HepG2 (cell line): ENCODE data around the gene SMIM13. TPM values are rescaled to one million over a fixed set of nuclear protein-coding genes. Genes with fewer than 3 reads are reported as not detected.

Source experiments
- ARID2 ChIP-seq: sonication (generic); formaldehyde crosslinking; IDR thresholded peaks from 2 replicates; pipeline ENCODE4 v1.8.1; 2022; ENCODE audit warnings: mild to moderate bottlenecking, missing genetic modification reagents, borderline replicate concordance
- CBX2 ChIP-seq, 2 experiments: fragments of 200-600 bp in 1 of 2; sonication (generic); formaldehyde crosslinking in 1 of 2; IDR thresholded peaks; 2 replicates each; pipeline versions ENCODE4 v1.7.0 to v1.8.1; 2018 to 2022; ENCODE audit warnings: low read depth in 2 of 2, low read length in 1 of 2, mild to moderate bottlenecking in 1 of 2, missing genetic modification reagents in 1 of 2
- GRHL1 ChIP-seq: sonication (generic); formaldehyde crosslinking; conservative IDR thresholded peaks from 2 replicates; pipeline ENCODE4 v1.8.0; 2022; ENCODE audit warnings: missing genetic modification reagents
- HINFP ChIP-seq: sonication (generic); formaldehyde crosslinking; IDR thresholded peaks from 2 replicates; pipeline ENCODE4 v1.4.0; 2020; ENCODE audit warnings: low read depth, mild to moderate bottlenecking, missing genetic modification reagents
- HIVEP1 ChIP-seq: sonication (generic); formaldehyde crosslinking; IDR thresholded peaks from 2 replicates; pipeline ENCODE4 v1.4.0; 2020; ENCODE audit warnings: mild to moderate bottlenecking, missing genetic modification reagents
- HOXA7 ChIP-seq: sonication (generic); formaldehyde crosslinking; IDR thresholded peaks from 2 replicates; pipeline ENCODE4 v1.8.1; 2022; ENCODE audit warnings: mild to moderate bottlenecking, missing genetic modification reagents, moderate library complexity
- IKZF4 ChIP-seq: sonication (generic); formaldehyde crosslinking; IDR thresholded peaks from 2 replicates; pipeline ENCODE4 v1.5.1; 2020; ENCODE audit warnings: borderline replicate concordance, mild to moderate bottlenecking, low read depth, missing genetic modification reagents; ENCODE audit errors: not compliant biosample characterization
- IRF9 ChIP-seq: sonication (generic); formaldehyde crosslinking; IDR thresholded peaks from 2 replicates; pipeline ENCODE4 v1.8.0; 2022; ENCODE audit warnings: missing genetic modification reagents, mild to moderate bottlenecking, borderline replicate concordance
- TCF7 ChIP-seq: sonication (generic); IDR thresholded peaks from 2 replicates; pipeline ENCODE4 v1.6.1; 2016; ENCODE audit warnings: antibody characterized with exemption, low read depth
- TOE1 ChIP-seq: sonication (generic); formaldehyde crosslinking; IDR thresholded peaks from 2 replicates; pipeline ENCODE4 v1.4.0; 2020; ENCODE audit warnings: mild to moderate bottlenecking, missing genetic modification reagents
- ZNF136 ChIP-seq: sonication (generic); formaldehyde crosslinking; IDR thresholded peaks from 2 replicates; pipeline ENCODE4 v1.8.1; 2022; ENCODE audit warnings: low read depth, mild to moderate bottlenecking, moderate library complexity, missing genetic modification reagents
- ZNF235 ChIP-seq: sonication (generic); formaldehyde crosslinking; IDR thresholded peaks from 2 replicates; pipeline ENCODE4 v1.8.1; 2023; ENCODE audit warnings: mild to moderate bottlenecking, missing genetic modification reagents, borderline replicate concordance
- ZNF276 ChIP-seq: sonication (generic); formaldehyde crosslinking; IDR thresholded peaks from 2 replicates; pipeline ENCODE4 v1.4.0; 2020; ENCODE audit warnings: mild to moderate bottlenecking, low read depth, missing genetic modification reagents
- ZNF317 ChIP-seq: sonication (generic); formaldehyde crosslinking; IDR thresholded peaks from 2 replicates; pipeline ENCODE4 v1.5.0; 2020; ENCODE audit warnings: mild to moderate bottlenecking, missing genetic modification reagents
- ZNF331 ChIP-seq: sonication (generic); formaldehyde crosslinking; IDR thresholded peaks from 2 replicates; pipeline ENCODE4 v1.4.0; 2020; ENCODE audit warnings: missing genetic modification reagents
- ZNF382 ChIP-seq: sonication (generic); formaldehyde crosslinking; IDR thresholded peaks from 2 replicates; pipeline ENCODE4 v1.5.0; 2020; ENCODE audit warnings: missing genetic modification reagents, mild to moderate bottlenecking, borderline replicate concordance
- ZNF501 ChIP-seq: sonication (generic); formaldehyde crosslinking; IDR thresholded peaks from 2 replicates; pipeline ENCODE4 v1.5.1; 2020; ENCODE audit warnings: mild to moderate bottlenecking, moderate library complexity, missing genetic modification reagents
- ZNF572 ChIP-seq: sonication (generic); formaldehyde crosslinking; IDR thresholded peaks from 2 replicates; pipeline ENCODE4 v1.5.1; 2020; ENCODE audit warnings: mild to moderate bottlenecking, missing genetic modification reagents
- ZNF598 ChIP-seq: sonication (generic); formaldehyde crosslinking; IDR thresholded peaks from 2 replicates; pipeline ENCODE4 v1.5.1; 2020; ENCODE audit warnings: mild to moderate bottlenecking, missing genetic modification reagents, borderline replicate concordance
- ZNF772 ChIP-seq: sonication (generic); formaldehyde crosslinking; IDR thresholded peaks from 2 replicates; pipeline ENCODE4 v1.5.0; 2020; ENCODE audit warnings: mild to moderate bottlenecking, missing genetic modification reagents
- polyA plus RNA-seq, 8 experiments: library from polyadenylated mRNA; depleted of rRNA in 3 of 8; stranded (reverse) in 7 of 8; unstranded in 1 of 8; fragments of >200 nt; fragmentation: Illumina TruSeq in 4 of 8; extraction: Trizol in 4 of 8; gene quantifications; 2 replicates each; pipeline versions ENCODE4 v1.2.1 to v1.2.3, GENCODE V29; 2011 to 2016; ENCODE audit warnings: low read depth in 4 of 8, missing spikeins in 1 of 8, mixed read lengths in 1 of 8; ENCODE audit not compliant: insufficient read depth in 1 of 8
- total RNA-seq, 5 experiments: library from RNA; depleted of rRNA; stranded (reverse); fragments of >200 nt; fragmentation: Illumina TruSeq; extraction: Trizol; gene quantifications; 2 replicates each; pipeline ENCODE4 v1.2.3, GENCODE V29; 2016; ENCODE audit warnings: low read depth in 1 of 5

Gene SMIM13
- total and polyA plus RNA-seq, 2 of the 13 experiments (the other 11 are each of a cell fraction or from before 2014, with no cell fraction given) = 2.7 to 10.2 TPM

GRCh38 chr6:11143394-11144371, 50.0 kb downstream of the SMIM13 start (continued):
- TF ChIP-seq ZNF501 (CRISPR knock-in tag) = no peak
- TF ChIP-seq GRHL1 = no peak
- TF ChIP-seq HIVEP1 (CRISPR knock-in tag) = no peak
- TF ChIP-seq CBX2 (IDR thresholded peaks at IDR 0.05; ENCODE audit: low read depth, low read length) = no peak
- TF ChIP-seq CBX2 (CRISPR knock-in tag; IDR thresholded peaks at IDR 0.05; ENCODE audit: low read depth) = no peak
- TF ChIP-seq TCF7 = no peak
- no peak for TF ChIP-seq ZNF382
- TF ChIP-seq IKZF4 (CRISPR knock-in tag) = peak; percentile 71
- TF ChIP-seq ARID2 (CRISPR knock-in tag) = no peak
- TF ChIP-seq HOXA7 = no peak
- TF ChIP-seq HINFP (CRISPR knock-in tag) = peak; percentile 33; the same call in 1 of the 2 replicates
- no peak for TF ChIP-seq ZNF317 (CRISPR knock-in tag)
- TF ChIP-seq ZNF276 (CRISPR knock-in tag) = no peak
- TF ChIP-seq IRF9 = peak; percentile 86; the same call in 1 of the 2 replicates
- TF ChIP-seq ZNF572 (CRISPR knock-in tag) = no peak; the same call in 1 of the 2 replicates
- peak; percentile 93 for TF ChIP-seq ZNF331 (CRISPR knock-in tag)
- no peak for TF ChIP-seq ZNF772
- no peak for TF ChIP-seq TOE1 (CRISPR knock-in tag)
- TF ChIP-seq ZNF136 (CRISPR knock-in tag) = no peak
- no peak for TF ChIP-seq ZNF598 (CRISPR knock-in tag)
- no peak for TF ChIP-seq ZNF235
